Measurements from ENCODE around the gene GLI1.
A peak's percentile ranks its signal among the peaks of the same experiment; 100 is the strongest.
"Not testable (repeated sequence)": the region's sequence is repeated elsewhere in the genome, so short reads cannot be mapped to it uniquely, and the experiment has no call there.

Gene GLI1

DNA sequence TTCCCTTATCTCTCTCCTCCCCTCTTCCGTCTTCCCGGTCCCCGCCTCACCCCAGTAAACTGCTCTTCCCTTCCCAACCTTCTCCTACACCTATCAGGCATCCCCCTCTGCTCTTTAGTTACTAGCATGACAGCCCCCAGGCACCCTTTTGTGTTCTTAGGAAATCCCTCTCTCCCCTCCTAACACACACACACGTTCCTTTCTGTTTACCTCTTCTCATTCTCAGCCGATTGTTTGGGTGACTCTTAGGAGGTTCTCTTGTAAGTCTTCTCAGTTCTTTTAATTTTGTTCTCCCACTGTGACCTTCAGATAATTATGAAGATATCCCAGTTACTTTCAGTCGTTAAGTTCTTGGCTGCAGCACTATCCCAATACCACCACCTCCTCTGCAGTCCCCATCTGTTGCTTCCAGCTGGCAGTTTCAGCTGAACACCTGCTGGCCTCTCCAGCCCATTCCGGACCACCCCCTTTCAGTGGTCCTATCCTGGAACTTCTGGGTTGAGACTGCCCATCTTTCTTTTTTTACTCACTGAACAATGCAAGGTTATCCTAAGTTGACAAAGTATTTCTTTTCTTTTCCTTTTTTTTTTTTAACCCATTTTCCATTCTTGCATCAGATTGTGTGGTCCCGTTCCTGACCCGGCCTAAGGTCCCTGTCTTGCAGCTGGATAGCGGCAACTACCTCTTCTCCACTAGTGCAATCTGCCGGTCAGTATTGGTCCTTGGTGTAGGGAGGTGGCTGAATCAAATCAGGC, 29.0 kb downstream of the GLI1 start:
- ATAC-seq: no peak
- peaks cover 65% of the 10 kb centered on the region for H3K36me3 Mint-ChIP-seq

GRCh38 chr12:57489157-57489641, 29.6 kb downstream of the GLI1 start:
- H3K27ac Mint-ChIP-seq: peak overlapping the region; percentile 94
- no peaks in the 10 kb centered on the region for H3K9me3 Mint-ChIP-seq
- peaks cover 40% of the 10 kb centered on the region for H3K4me1 Mint-ChIP-seq
- DNase-seq (ENCODE audit: low spot score in 2 of 2) (no peak), ATAC-seq (no peak)
- peaks cover 70% of the 10 kb centered on the region for H3K36me3 Mint-ChIP-seq
- peak overlapping the region; percentile 88 for H3K4me3 Mint-ChIP-seq

More for the DNA sequence above, 29.0 kb downstream of the GLI1 start:
- DNase-seq (ENCODE audit: low spot score in 2 of 2): no peak
- H3K9me3 Mint-ChIP-seq: no peaks in the 10 kb centered on the region
- H3K4me3 Mint-ChIP-seq: peak overlapping the region; percentile 88
- H3K4me1 Mint-ChIP-seq: peaks cover 40% of the 10 kb centered on the region
- peak overlapping the region; percentile 94 for H3K27ac Mint-ChIP-seq

DNA sequence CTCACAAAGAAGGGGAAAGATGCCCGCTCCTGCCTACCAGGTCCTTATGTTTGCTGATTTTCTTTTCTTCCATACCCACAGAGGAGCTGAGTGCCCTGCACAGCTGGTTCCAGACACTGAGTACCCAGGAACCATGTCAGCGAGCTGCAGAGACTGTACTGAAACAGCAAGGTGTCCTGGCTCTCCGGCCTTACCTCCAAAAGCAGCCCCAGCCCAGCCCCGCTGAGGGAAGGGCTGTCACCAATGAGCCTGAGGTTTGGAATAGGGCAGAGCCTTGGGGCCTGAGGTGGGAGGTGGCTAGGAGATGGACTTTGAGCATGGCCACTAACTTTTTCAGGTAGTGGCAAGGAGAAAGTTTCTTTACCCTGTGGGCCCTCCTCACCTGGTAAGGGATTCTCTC, 30.5 kb downstream of the GLI1 start:
- peak overlapping the region; percentile 94 for H3K27ac Mint-ChIP-seq
- no peak overlapping the region for H3K4me3 Mint-ChIP-seq
- H3K4me1 Mint-ChIP-seq: peaks cover 40% of the 10 kb centered on the region
- no peak for ATAC-seq
- H3K36me3 Mint-ChIP-seq: peaks cover 80% of the 10 kb centered on the region
- DNase-seq (ENCODE audit: low spot score in 2 of 2): no peak
- no peaks in the 10 kb centered on the region for H3K9me3 Mint-ChIP-seq

GRCh38 chr12:57491393-57492280, 32.1 kb downstream of the GLI1 start:
- H3K36me3 Mint-ChIP-seq: peaks cover 95% of the 10 kb centered on the region
- no peak for ATAC-seq
- H3K27ac Mint-ChIP-seq: no peak overlapping the region

DNA sequence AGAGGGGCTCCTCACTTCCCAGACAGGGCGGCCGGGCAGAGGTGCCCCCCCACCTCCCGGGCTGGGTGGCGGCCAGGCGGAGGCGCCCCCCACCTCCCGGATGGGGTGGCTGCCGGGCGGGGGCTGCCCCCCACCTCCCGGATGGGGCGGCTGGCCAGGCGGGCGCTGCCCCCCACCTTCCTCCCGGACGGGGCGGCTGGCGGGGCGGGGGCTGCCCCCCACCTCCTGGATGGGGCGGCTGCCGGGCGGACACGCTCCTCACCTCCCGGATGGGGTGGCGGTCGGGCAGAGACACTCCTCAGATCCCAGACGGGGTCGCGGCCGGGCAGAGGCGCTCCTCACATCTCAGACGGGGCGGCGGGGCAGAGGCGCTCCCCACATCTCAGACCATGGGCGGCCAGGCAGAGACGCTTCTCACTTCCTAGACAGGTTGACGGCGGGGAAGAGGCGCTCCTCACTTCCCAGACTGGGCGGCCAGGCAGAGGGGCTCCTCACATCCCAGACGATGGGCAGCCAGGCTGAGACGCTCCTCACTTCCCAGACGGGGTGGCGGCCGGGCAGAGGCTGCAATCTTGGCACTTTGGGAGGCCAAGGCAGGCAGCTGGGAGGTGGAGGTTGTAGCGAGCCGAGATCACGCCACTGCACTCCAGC, 35.6 kb downstream of the GLI1 start:
- not testable (repeated sequence) for H3K27ac Mint-ChIP-seq, ATAC-seq
- H3K36me3 Mint-ChIP-seq: peaks cover 97% of the 10 kb centered on the region

More at GRCh38 chr12:57491393-57492280, 32.1 kb downstream of the GLI1 start:
- Mint-ChIP-seq H3K4me3 (no peak overlapping the region), H3K4me1 (peaks cover 40% of the 10 kb centered on the region), H3K9me3 (no peaks in the 10 kb centered on the region)
- DNase-seq (ENCODE audit: low spot score in 2 of 2): no peak

DNA sequence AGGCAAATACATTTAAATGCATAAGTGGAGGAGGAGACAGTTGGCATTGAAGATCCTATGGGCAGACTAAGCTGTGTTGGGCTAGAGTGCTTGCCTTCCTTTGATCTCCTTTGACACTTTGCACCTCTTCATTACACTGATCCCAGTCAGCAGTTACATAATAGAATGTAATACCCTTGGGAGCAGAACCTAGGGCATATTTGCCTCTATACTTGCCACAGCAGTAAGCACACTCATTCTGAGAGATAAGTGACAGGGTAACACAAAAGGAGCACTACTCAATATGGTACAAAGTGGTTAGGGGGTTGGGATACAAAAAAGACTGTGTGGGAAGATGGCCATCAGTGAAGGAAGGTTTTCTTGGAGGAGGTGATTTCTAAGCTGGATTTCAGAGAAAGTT, 37.2 kb downstream of the GLI1 start:
- no peak overlapping the region for H3K4me3 Mint-ChIP-seq
- no peaks in the 10 kb centered on the region for H3K9me3 Mint-ChIP-seq
- DNase-seq (ENCODE audit: low spot score in 2 of 2): no peak
- H3K27ac Mint-ChIP-seq: peak overlapping the region; percentile 36
- H3K36me3 Mint-ChIP-seq: peaks cover 97% of the 10 kb centered on the region
- peaks cover 17% of the 10 kb centered on the region for H3K4me1 Mint-ChIP-seq
- ATAC-seq: peak; percentile 59

More for the DNA sequence above, 35.6 kb downstream of the GLI1 start:
- H3K4me1 Mint-ChIP-seq: peaks cover 30% of the 10 kb centered on the region
- not testable (repeated sequence) for H3K9me3 Mint-ChIP-seq; DNase-seq (ENCODE audit: low spot score in 2 of 2); H3K4me3 Mint-ChIP-seq

DNA sequence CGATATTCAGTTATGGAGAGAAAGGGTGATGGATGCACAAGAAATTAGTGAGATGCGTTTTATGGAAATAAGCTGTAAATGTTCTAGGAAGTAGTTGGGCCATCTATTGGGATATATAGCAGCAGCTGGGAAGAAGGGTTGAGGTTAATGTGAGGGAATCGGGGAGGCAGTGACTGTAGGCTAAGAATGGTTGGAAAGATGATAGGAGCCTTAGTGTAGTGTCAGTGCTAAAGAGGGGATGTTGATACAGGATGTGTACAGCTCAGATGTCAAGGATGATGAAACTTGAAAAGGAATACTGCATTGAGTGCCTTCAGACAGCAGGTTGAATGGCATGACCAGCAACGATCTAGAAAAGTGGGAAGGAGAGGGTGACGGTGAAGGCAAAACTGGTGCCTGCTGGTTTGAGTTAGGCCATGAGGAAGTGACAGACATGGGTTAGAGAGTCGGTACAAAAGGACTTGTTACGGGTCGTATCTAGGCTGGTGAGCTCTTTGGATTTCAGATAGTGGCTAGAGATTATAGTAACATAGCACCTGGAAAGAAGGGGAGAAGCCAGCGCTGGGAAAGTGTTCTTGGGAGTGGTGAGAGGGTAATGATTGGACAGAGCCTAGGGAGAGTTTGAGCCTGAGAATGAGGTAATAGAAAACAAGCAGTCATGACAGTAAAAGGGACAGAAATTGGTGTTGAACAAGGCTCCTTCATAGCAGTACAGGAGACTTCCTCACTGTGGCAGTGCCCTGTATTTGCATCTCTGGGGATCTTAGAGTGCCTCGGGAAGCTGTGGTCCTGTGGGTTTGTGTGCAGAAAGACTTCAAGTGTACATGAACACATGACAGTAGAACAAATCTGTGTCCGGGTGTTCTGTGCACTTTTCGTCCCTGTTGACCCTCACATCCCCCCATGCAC, 37.9 kb downstream of the GLI1 start:
- no peak overlapping the region for H3K4me3 Mint-ChIP-seq
- ATAC-seq (no peak), DNase-seq (ENCODE audit: low spot score in 2 of 2) (no peak)
- peak overlapping the region; percentile 49 for H3K27ac Mint-ChIP-seq
- H3K9me3 Mint-ChIP-seq: no peaks in the 10 kb centered on the region
- H3K4me1 Mint-ChIP-seq: peaks cover 21% of the 10 kb centered on the region
- H3K36me3 Mint-ChIP-seq: peaks cover 97% of the 10 kb centered on the region

- no peak for DNase-seq (ENCODE audit: low spot score in 2 of 2)
- Mint-ChIP-seq H3K36me3 (peaks cover 97% of the 10 kb centered on the region), H3K4me1 (peaks cover 15% of the 10 kb centered on the region), H3K4me3 (no peak overlapping the region), H3K9me3 (no peaks in the 10 kb centered on the region), H3K27ac (peak overlapping the region; percentile 49)
- no peak for ATAC-seq
Observed at GRCh38 chr12:57498132-57498502, 38.5 kb downstream of the GLI1 start.

- peaks cover 99% of the 10 kb centered on the region for H3K36me3 Mint-ChIP-seq
- no peak for DNase-seq (ENCODE audit: low spot score in 2 of 2)
- H3K4me3 Mint-ChIP-seq: no peak overlapping the region
- H3K9me3 Mint-ChIP-seq: no peaks in the 10 kb centered on the region
- peaks cover 15% of the 10 kb centered on the region for H3K4me1 Mint-ChIP-seq
- peak overlapping the region; percentile 49 for H3K27ac Mint-ChIP-seq
- ATAC-seq: no peak
Observed at GRCh38 chr12:57498571-57498970, 39.0 kb downstream of the GLI1 start.

- Mint-ChIP-seq H3K4me1 (peaks cover 15% of the 10 kb centered on the region), H3K36me3 (peaks cover 100% of the 10 kb centered on the region), H3K9me3 (no peaks in the 10 kb centered on the region), H3K4me3 (no peak overlapping the region), H3K27ac (no peak overlapping the region)
- no peak for DNase-seq (ENCODE audit: low spot score in 2 of 2)
- ATAC-seq: no peak
Observed at GRCh38 chr12:57500213-57500612, 40.6 kb downstream of the GLI1 start.

DNA sequence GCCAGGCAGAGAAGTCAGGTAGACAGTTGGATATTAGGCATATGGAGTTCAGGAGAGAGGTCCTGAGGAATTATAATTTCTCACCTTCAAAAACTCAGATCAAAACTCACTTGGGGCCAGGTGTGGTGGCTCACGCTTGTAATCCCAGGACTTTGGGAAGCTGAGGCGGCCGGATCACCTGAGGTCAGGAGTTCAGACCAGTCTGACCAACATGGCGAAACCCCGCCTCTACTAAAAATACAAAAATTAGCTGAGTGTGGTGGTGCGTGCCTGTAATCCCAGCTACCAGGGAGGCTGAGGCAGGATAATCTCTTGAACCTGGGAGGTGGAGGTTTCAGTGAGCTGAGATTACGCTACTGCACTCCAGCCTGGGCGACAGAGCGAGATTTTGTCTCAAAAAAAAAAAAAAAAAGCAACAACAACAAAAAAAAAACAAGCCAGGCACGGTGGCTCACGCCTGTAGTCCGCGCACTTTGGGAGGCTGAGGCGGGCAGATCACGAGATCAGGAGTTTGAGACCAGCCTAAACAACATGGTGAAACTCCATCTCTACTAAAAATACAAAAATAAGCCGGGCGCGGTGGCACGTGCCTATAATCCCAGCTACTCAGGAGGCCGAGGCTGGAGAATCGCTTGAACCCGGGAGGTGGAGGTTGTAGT, 42.9 kb downstream of the GLI1 start:
- not testable (repeated sequence) for H3K9me3 Mint-ChIP-seq; H3K27ac Mint-ChIP-seq; DNase-seq (ENCODE audit: low spot score in 2 of 2); H3K4me3 Mint-ChIP-seq; ATAC-seq; H3K4me1 Mint-ChIP-seq
- H3K36me3 Mint-ChIP-seq: peaks cover 95% of the 10 kb centered on the region

- H3K9me3 Mint-ChIP-seq; DNase-seq (ENCODE audit: low spot score in 2 of 2); H3K27ac Mint-ChIP-seq; H3K4me3 Mint-ChIP-seq; ATAC-seq; H3K4me1 Mint-ChIP-seq: not testable (repeated sequence)
- H3K36me3 Mint-ChIP-seq: peaks cover 93% of the 10 kb centered on the region
Observed at GRCh38 chr12:57506541-57506940, 47.0 kb downstream of the GLI1 start.

GRCh38 chr12:57507796-57508195, 48.2 kb downstream of the GLI1 start:
- not testable (repeated sequence) for ATAC-seq; H3K4me3 Mint-ChIP-seq; H3K9me3 Mint-ChIP-seq; H3K4me1 Mint-ChIP-seq; H3K27ac Mint-ChIP-seq; DNase-seq (ENCODE audit: low spot score in 2 of 2)
- peaks cover 93% of the 10 kb centered on the region for H3K36me3 Mint-ChIP-seq

GRCh38 chr12:57511161-57511560, 51.6 kb downstream of the GLI1 start:
- Mint-ChIP-seq H3K4me1 (peaks cover 9% of the 10 kb centered on the region), H3K27ac (peak overlapping the region; percentile 78), H3K9me3 (no peaks in the 10 kb centered on the region), H3K36me3 (peaks cover 93% of the 10 kb centered on the region), H3K4me3 (no peak overlapping the region)
- ATAC-seq: no peak
- DNase-seq (ENCODE audit: low spot score in 2 of 2): no peak

Measured in stimulated activated effector memory CD8-positive, alpha-beta T cell treated with anti-CD3 and anti-CD28 coated beads, Interleukin-12 subunit alpha, Interleukin-12 subunit beta, amount 100 ng/mL, for 72 hours (primary cell).